Endothelial cell of umbilical vein (primary cell): Measurements from ENCODE around the gene FAAH.

ENCODE experiments used
- EZH2 ChIP-seq: IDR thresholded peaks from 2 replicates; pipeline ENCODE4 v1.6.1; 2012; ENCODE audit warnings: borderline replicate concordance, low read depth, mild to moderate bottlenecking, moderate library complexity, low read length, inconsistent platforms; ENCODE audit not compliant: severe bottlenecking
- POLR2A ChIP-seq: IDR thresholded peaks from 2 replicates; pipeline ENCODE4 v1.6.1; 2012; ENCODE audit warnings: low read depth, mild to moderate bottlenecking, control low read depth, low read length
- TF ChIP-seq, protein P1 (sequence below), 2 donors: IDR thresholded peaks; 1 replicate in 1 of 2; 2 replicates in 1 of 2; pipeline ENCODE4 v1.5.1; 2011; ENCODE audit warnings: low read length in 2 of 2, mild to moderate bottlenecking in 2 of 2, moderate library complexity in 2 of 2, control low read depth in 1 of 2, inconsistent platforms in 1 of 2, low read depth in 1 of 2; ENCODE audit not compliant: insufficient read depth in 1 of 2; ENCODE audit errors: extremely low read depth in 1 of 2

DNA sequence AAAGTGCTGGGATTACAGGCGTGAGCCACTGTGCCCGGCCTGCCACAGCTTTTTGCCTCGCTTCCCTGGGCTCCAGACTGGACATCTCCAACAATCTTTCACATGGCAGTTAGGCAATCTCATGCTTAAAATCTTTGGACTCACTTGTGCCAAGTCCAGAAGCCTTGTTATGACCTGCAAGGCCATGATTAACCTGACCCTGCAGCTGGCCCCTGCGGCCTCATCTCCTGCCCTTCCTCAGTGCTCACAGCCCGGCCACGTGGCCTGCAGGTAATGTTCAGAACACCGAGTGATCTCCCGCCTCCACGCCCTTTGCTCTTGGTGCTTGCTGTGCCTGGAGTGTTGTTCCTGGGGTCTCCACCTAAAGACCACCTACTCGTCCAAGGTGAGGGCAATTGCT, 24.9 kb downstream of the FAAH start:
- TF ChIP-seq, protein P1, sequence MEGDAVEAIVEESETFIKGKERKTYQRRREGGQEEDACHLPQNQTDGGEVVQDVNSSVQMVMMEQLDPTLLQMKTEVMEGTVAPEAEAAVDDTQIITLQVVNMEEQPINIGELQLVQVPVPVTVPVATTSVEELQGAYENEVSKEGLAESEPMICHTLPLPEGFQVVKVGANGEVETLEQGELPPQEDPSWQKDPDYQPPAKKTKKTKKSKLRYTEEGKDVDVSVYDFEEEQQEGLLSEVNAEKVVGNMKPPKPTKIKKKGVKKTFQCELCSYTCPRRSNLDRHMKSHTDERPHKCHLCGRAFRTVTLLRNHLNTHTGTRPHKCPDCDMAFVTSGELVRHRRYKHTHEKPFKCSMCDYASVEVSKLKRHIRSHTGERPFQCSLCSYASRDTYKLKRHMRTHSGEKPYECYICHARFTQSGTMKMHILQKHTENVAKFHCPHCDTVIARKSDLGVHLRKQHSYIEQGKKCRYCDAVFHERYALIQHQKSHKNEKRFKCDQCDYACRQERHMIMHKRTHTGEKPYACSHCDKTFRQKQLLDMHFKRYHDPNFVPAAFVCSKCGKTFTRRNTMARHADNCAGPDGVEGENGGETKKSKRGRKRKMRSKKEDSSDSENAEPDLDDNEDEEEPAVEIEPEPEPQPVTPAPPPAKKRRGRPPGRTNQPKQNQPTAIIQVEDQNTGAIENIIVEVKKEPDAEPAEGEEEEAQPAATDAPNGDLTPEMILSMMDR (IDR thresholded peaks at IDR 0.05; ENCODE audit: extremely low read depth in 1 of 2, insufficient read depth in 1 of 2, low read depth in 1 of 2, low read length in 2 of 2): no peak
- TF ChIP-seq EZH2: no peak
- TF ChIP-seq POLR2A: no peak
